ENCODE measurements around the gene TRIM50.
A peak's percentile ranks its signal among the peaks of the same experiment; 100 is the strongest.
"Not testable (repeated sequence)": the region's sequence is repeated elsewhere in the genome, so short reads cannot be mapped to it uniquely, and the experiment has no call there.

TRIM50 gene

GRCh38 chr7:73313521-73313906, 14.4 kb downstream of the TRIM50 start:
- no peak for DNase-seq (ENCODE audit: low spot score)

DNA sequence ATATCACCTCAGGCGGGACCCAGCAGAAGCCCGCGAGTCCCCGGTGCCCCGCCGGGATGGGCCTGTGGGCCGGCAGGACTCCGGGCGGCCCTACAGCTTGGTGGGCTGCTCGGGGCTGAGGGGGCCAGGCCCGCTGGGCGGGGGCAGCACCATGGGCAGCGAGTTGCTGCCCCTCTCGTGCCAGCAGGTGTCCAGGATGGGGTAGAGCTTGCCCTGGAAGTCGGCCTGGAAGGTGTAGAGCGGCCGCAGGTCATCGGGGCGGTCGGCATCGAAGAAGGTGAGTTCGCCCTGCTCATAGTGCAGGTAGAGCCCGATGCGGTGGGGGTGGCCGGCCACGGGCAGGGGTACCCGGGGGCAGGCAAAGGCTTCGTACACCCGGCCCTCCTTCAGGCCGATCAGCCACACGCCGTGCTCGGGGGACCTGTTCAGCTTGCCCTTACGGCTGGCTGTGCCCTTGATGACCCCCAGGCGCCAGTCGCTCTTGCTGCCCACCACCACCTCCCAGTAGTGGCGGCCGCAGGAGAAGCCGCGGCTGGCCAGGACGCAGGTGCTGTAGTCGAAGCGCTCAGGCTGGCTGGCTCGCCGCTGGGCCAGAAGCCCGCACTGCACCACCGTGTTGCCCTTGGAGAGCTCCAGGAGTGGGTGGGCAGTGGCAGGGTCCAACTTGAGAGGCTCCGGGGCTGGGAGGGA, 14.9 kb downstream of the TRIM50 start:
- DNase-seq (ENCODE audit: low spot score): no peak

DNA sequence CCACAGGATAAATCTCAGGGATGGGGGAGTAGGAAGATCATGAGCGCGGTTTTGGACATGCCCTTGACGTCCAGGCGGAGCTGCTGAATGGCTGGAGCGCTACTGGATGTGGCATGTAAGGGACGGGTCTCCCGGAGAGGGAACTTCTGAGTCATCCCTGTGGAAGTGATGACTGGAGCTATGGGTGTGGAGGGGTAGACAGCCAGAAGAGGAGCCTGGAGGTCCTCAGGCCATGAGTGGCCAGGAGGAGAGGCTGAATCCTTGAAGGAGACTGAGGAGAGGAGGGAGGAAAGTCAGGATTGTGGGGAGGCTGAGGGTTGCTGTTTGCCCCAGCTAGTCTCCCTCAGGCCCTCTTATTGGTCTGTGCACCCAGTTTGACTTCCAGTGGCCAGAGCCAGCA, 16.5 kb downstream of the TRIM50 start:
- not testable (repeated sequence) for DNase-seq (ENCODE audit: low spot score)

GRCh38 chr7:73308665-73309214, 19.1 kb downstream of the TRIM50 start, which contains the start of gene NSUN5:
Gene NSUN5, minus strand, starts transcription at chr7:73308826. Its CDS starts 36 bp downstream, at chr7:73308790.
- DNase-seq (ENCODE audit: low spot score): peak; percentile 90

- DNase-seq (ENCODE audit: low spot score): no peak
These were observed 19.7 kb downstream of the TRIM50 start for GRCh38 chr7:73308074-73308664.

DNA sequence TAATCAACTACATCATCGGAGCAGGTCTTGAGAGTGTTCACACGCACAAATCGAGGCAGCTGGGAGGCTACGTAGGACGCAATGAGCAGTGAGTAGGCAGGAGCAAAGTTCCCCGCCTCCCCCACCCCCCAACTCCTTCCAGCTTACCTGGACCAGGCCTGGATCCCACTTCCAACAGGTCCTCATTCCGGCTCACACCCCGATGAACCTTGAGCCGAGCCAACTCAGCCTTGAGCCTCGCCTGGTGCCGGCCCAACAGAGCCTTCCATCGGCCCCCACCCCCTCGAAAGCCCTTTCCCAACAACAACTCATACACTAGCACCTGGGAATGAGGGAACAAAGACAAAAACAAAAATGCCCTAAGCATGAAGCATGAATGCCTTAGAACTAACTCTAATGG, 20.4 kb downstream of the TRIM50 start:
- DNase-seq (ENCODE audit: low spot score): no peak

DNA sequence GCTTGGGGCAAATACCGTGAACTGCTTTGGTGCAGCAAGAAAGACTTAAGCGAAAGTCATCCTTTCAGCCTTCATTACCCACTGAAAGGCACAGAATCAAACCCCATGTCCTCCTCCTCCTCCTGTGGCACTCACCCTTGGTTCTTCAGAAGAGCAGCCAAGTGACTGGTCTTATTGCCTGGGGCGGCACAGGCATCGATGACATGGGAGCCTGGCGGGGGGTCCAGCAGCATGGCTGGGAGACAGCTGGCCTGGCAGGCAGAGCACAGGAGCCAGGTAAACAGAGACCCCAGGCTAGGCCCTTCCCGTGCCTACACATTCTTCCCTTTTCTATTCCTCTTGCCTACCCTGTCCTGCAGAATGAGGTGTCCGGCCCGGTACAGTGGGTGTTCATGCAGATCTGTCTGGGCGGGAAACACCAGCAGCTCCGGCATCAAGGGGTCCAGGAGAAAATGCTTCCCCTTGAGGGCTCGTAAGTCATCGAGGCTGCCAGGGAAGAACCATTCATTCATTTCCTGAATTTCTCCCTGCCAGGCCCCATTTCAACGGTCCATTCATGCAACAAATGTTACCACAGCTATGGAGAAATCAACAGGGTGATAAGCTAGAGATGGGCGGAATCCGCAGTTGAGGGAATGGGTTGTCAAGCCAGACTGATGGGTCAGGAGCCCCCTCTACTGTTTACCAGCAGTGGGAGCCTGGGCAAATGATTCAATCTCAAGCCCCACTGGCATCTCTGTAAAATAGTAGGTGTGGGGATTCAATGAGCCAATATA, 23.1 kb downstream of the TRIM50 start:
- DNase-seq (ENCODE audit: low spot score): not testable (repeated sequence)

GRCh38 chr7:73304071-73304470, 23.8 kb downstream of the TRIM50 start:
- no peak for DNase-seq (ENCODE audit: low spot score)

- DNase-seq (ENCODE audit: low spot score): no peak
These were observed 24.3 kb downstream of the TRIM50 start for GRCh38 chr7:73303546-73303945.

GRCh38 chr7:73302846-73303245, 25.0 kb downstream of the TRIM50 start:
- DNase-seq (ENCODE audit: low spot score): not testable (repeated sequence)

DNA sequence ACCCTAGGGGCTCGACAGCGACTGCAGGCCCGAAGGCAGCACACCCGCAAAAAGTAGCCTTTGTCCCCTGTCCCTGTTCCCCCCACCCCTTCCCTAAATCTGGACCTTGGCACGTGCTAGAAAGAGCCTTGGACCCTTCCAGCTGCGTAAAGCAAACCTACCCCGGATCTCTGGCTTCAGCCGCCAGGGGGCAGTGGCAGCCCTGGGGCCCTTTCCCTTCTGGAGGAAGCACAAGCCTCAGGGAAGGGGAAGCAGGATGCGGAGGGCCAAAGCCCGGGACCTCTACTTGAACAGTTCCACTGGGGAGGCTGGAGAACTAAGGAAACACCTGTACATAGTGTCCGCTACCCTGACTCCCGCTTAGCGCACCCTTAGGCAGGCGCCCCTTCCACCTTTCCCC, 26.8 kb downstream of the TRIM50 start:
- not testable (repeated sequence) for DNase-seq (ENCODE audit: low spot score)

DNA sequence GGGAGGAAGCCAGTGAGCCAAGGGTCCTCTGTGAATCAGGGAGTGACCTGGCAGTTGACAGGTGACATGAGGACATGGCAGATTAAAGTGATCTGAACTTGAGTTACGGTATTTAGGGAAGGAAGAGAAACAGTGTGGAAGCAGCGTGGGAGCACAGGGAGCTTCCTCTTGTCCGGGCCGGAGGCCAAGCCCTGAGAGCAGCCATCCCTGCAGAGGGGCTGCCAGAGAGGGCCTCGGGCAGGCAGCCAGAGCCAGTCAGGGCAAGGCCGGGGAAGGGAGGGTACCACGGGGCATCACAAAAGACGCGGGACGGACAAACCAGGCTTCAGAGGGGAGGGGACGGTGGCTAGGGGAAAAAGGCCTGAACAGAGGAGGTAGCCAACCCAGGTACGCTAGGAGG, 28.1 kb downstream of the TRIM50 start:
- DNase-seq (ENCODE audit: low spot score): not testable (repeated sequence)

GRCh38 chr7:73297706-73298105, 30.2 kb downstream of the TRIM50 start:
- not testable (repeated sequence) for DNase-seq (ENCODE audit: low spot score)

DNA sequence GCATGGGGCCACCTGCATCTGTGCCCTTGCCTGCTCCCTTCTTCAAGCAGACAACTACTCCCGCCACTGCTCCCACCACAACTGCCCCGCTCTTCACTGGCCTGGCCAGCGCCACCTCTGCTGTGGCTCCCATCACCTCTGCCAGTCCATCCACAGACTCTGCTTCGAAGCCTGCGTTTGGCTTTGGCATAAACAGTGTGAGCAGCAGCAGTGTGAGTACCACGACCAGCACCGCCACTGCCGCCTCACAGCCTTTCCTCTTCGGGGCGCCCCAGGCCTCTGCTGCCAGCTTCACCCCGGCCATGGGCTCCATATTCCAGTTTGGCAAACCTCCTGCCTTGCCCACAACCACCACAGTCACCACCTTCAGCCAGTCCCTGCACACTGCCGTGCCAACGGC, 30.6 kb downstream of the TRIM50 start:
- DNase-seq (ENCODE audit: low spot score): not testable (repeated sequence)

GRCh38 chr7:73277210-73277609, 50.7 kb downstream of the TRIM50 start:
- DNase-seq (ENCODE audit: low spot score): not testable (repeated sequence)

DNA sequence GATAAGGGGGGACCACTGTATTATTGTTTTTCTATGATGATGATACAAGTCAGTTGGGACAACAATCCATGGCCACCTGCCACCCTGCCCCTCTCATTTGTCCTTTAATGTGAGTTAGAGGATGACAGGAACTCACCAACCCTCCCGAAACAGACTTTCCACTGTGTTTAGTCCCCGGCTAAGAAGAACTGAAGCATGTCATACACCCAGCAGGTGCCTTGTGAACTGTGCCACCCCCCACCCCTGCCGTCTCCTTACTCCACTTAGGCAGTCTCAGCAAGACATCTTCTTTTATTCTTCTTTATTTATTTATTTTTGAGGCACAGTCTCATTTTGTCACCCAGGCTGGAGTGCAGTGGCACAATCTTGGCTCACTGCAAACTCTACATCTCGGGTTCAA, 60.1 kb downstream of the TRIM50 start:
- not testable (repeated sequence) for DNase-seq (ENCODE audit: low spot score)

DNA sequence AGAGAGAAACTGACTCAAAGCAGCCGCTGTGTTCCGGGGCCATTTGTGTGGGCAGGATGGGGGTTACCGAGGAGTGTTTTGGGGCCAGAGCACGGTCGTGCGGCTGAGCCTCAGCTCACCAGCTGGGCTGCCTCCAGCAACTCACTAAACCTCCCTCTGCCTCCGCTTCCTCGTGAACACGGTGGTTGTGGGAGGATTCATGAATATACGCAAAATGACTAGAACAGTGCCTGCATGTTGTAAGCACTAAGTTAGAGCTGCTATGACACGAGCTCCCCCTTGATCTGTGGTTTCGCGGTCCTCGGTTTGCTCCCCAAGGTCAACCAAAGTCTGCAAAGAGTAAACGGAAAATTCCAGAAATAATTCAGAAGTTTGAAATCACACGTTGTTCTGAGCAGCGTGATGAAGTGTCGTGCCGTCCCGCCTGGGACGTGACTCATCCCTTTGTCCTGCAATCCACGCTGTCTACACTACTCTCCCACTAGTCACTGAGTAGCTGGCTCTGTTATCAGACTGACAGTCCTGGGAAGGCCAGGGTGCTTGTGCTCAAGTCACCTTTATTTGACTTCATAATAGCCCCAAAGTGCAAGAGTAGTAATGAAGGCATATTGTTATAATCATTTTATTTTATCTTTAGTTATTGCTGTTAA, 61.0 kb downstream of the TRIM50 start:
- DNase-seq (ENCODE audit: low spot score): not testable (repeated sequence)

All from CD4-positive, alpha-beta T cell treated with Interleukin-6 at 100 ng/mL for 8 hours (primary cell).